Occipital lobe (tissue), 2 donors: ENCODE data around the gene KRT9. TPM values are rescaled to one million over a fixed set of nuclear protein-coding genes. Genes with fewer than 3 reads are reported as not detected.

ENCODE experiments used
- DNase-seq: peaks from one replicate; lab custom pipeline; 2025; lab: John Stamatoyannopoulos, UW
- total RNA-seq: library from RNA; depleted of rRNA; stranded (reverse); fragments of >200 nt; gene quantifications from one replicate; pipeline ENCODE4 v1.2.3, GENCODE V29; 2014

The KRT9 gene
- total RNA-seq, 1 donor from 2014 or later, result not detected

- DNase-seq, result no peak
Measured at GRCh38 chr17:41530062-41531048, 41.5 kb downstream of the KRT9 start.

GRCh38 chr17:41529491-41529915 lies 42.4 kb downstream of the KRT9 start:
- DNase-seq, result no peak

- DNase-seq, result no peak
Measured at GRCh38 chr17:41528959-41529353, 42.9 kb downstream of the KRT9 start.

- no peak for DNase-seq
Measured at GRCh38 chr17:41527063-41528023, 44.5 kb downstream of the KRT9 start.

- no peak for DNase-seq
Measured at GRCh38 chr17:41524261-41524660, 47.6 kb downstream of the KRT9 start.

- no peak for DNase-seq
Measured at GRCh38 chr17:41523787-41524186, 48.1 kb downstream of the KRT9 start.

- DNase-seq, result no peak
Measured at GRCh38 chr17:41523225-41523593, 48.6 kb downstream of the KRT9 start.

- DNase-seq, result no peak
Measured at GRCh38 chr17:41522301-41523224, 49.3 kb downstream of the KRT9 start.

GRCh38 chr17:41521574-41522261 lies 50.1 kb downstream of the KRT9 start:
- no peak for DNase-seq

- DNase-seq, result no peak
Measured at GRCh38 chr17:41520821-41521521, 50.9 kb downstream of the KRT9 start.

GRCh38 chr17:41519501-41520224 lies 52.2 kb downstream of the KRT9 start:
- DNase-seq, result no peak

GRCh38 chr17:41518789-41519449 lies 52.9 kb downstream of the KRT9 start, which contains the start of gene KRT15:
TSS of gene KRT15 (minus strand) at chr17:41518890. CDS start at chr17:41518827, 63 bp downstream.
- no peak for DNase-seq

GRCh38 chr17:41518031-41518430 lies 53.8 kb downstream of the KRT9 start:
- no peak for DNase-seq

- no peak for DNase-seq
Measured at GRCh38 chr17:41516830-41517283, 55.0 kb downstream of the KRT9 start.

GRCh38 chr17:41516147-41516829 lies 55.6 kb downstream of the KRT9 start:
- no peak for DNase-seq
